Measurements from ENCODE around the gene JPH3. TPM values are rescaled to one million over a fixed set of nuclear protein-coding genes. Genes with fewer than 3 reads are reported as not detected.

JPH3 gene
- total RNA-seq, 1 donor from 2014 or later, result not detected

GRCh38 chr16:87648698-87649487 is 46.6 kb downstream of the JPH3 start:
- intact Hi-C loops (cut with micrococcal nuclease), result no loop called here

GRCh38 chr16:87652386-87652785 is 50.1 kb downstream of the JPH3 start:
- intact Hi-C loops (cut with micrococcal nuclease), result no loop called here

GRCh38 chr16:87652799-87653198 is 50.5 kb downstream of the JPH3 start:
- intact Hi-C loops (cut with micrococcal nuclease), result no loop called here

- intact Hi-C loops (cut with micrococcal nuclease), result no loop called here
These were observed 50.9 kb downstream of the JPH3 start for GRCh38 chr16:87653234-87653633.

GRCh38 chr16:87654826-87655225 is 52.5 kb downstream of the JPH3 start:
- intact Hi-C loops (cut with micrococcal nuclease), result no loop called here

GRCh38 chr16:87656328-87656727 is 54.0 kb downstream of the JPH3 start:
- intact Hi-C loops (cut with micrococcal nuclease), result no loop called here

- intact Hi-C loops (cut with micrococcal nuclease), result no loop called here
These were observed 55.4 kb downstream of the JPH3 start for GRCh38 chr16:87657621-87658192.

GRCh38 chr16:87658564-87659225 is 56.4 kb downstream of the JPH3 start:
- intact Hi-C loops (cut with micrococcal nuclease), result no loop called here

GRCh38 chr16:87661561-87661960 is 59.3 kb downstream of the JPH3 start:
- intact Hi-C loops (cut with micrococcal nuclease), result no loop called here

GRCh38 chr16:87662254-87663204 is 60.2 kb downstream of the JPH3 start:
- intact Hi-C loops (cut with micrococcal nuclease), result no loop called here

GRCh38 chr16:87664792-87665191 is 62.5 kb downstream of the JPH3 start:
- intact Hi-C loops (cut with micrococcal nuclease), result no loop called here

GRCh38 chr16:87665193-87665592 is 62.9 kb downstream of the JPH3 start:
- intact Hi-C loops (cut with micrococcal nuclease), result no loop called here

GRCh38 chr16:87666919-87667318 is 64.6 kb downstream of the JPH3 start:
- intact Hi-C loops (cut with micrococcal nuclease), result no loop called here

GRCh38 chr16:87667443-87667842 is 65.1 kb downstream of the JPH3 start:
- intact Hi-C loops (cut with micrococcal nuclease), result no loop called here

GRCh38 chr16:87667946-87668345 is 65.6 kb downstream of the JPH3 start:
- intact Hi-C loops (cut with micrococcal nuclease), result no loop called here

GRCh38 chr16:87669672-87670071 is 67.4 kb downstream of the JPH3 start:
- intact Hi-C loops (cut with micrococcal nuclease), result no loop called here

GRCh38 chr16:87671221-87671620 is 68.9 kb downstream of the JPH3 start:
- intact Hi-C loops (cut with micrococcal nuclease), result no loop called here

GRCh38 chr16:87671715-87672270 is 69.5 kb downstream of the JPH3 start:
- intact Hi-C loops (cut with micrococcal nuclease), result no loop called here

- intact Hi-C loops (cut with micrococcal nuclease), result no loop called here
These were observed 72.1 kb downstream of the JPH3 start for GRCh38 chr16:87674419-87674818.

GRCh38 chr16:87675111-87675719 is 72.9 kb downstream of the JPH3 start:
- intact Hi-C loops (cut with micrococcal nuclease), result no loop called here

GRCh38 chr16:87677830-87678229 is 75.5 kb downstream of the JPH3 start:
- intact Hi-C loops (cut with micrococcal nuclease), result no loop called here

All from T-helper 2 cell treated with Interferon-gamma antibody and Interleukin-4, amounts not matched to agents 100 ng/mL and 5 ng/mL, for 36 hours (primary cell).